BE2C (cell line): ENCODE data around the gene CUL4A.

Experiments used
- DNase-seq: peaks from one replicate; pipeline ENCODE4 v3.0.0-alpha.2; 2020
- H3K27me3 ChIP-seq: fragments of 250-450 bp; sonication (Bioruptor Pico); 2 replicates; pipeline ENCODE4 v1.5.1; 2020; ENCODE audit warnings: mild to moderate bottlenecking
- H3K36me3 ChIP-seq: fragments of 250-450 bp; sonication (Bioruptor Pico); 2 replicates; pipeline ENCODE4 v1.5.1; 2020; ENCODE audit warnings: mild to moderate bottlenecking
- H3K4me1 ChIP-seq: fragments of 250-450 bp; sonication (Bioruptor Pico); 2 replicates; pipeline ENCODE4 v1.5.1; 2020
- H3K4me3 ChIP-seq: 2 replicates; pipeline ENCODE4 v1.5.1; 2011; ENCODE audit warnings: low read depth, low read length
- H3K9me3 ChIP-seq: fragments of 250-450 bp; sonication (Bioruptor Pico); 2 replicates; pipeline ENCODE4 v1.5.1; 2020
- TF ChIP-seq, protein P1 (sequence below): IDR thresholded peaks from 2 replicates; pipeline ENCODE4 v1.5.1; 2012; ENCODE audit warnings: mild to moderate bottlenecking, low read depth, low read length

Gene CUL4A

DNA sequence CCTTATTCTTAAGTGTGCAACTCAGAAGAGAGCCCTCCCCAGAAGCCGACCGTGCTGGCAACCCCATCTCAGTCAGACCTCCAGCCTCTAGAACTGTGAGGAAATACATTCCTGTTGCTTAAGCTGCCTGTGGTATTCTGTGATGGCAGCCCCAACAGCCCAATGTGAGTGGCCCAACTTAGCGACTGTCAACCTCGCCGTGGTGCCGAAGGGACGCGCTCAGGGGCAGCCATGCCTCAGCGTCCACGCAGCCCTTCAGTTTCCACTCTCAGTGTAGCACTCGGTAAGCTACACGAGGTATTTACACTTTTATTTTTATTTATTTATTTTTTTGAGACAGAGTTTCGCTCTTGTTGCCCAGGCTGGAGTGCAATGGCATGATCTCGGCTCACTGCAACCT, 32.6 kb upstream of the CUL4A start:
- Histone ChIP-seq H3K27me3 (no peaks in the 10 kb centered on the region), H3K4me3 (no peak overlapping the region), H3K4me1 (peaks cover 7% of the 10 kb centered on the region), H3K36me3 (peaks cover 71% of the 10 kb centered on the region), H3K9me3 (no peaks in the 10 kb centered on the region)
- TF ChIP-seq, protein P1, sequence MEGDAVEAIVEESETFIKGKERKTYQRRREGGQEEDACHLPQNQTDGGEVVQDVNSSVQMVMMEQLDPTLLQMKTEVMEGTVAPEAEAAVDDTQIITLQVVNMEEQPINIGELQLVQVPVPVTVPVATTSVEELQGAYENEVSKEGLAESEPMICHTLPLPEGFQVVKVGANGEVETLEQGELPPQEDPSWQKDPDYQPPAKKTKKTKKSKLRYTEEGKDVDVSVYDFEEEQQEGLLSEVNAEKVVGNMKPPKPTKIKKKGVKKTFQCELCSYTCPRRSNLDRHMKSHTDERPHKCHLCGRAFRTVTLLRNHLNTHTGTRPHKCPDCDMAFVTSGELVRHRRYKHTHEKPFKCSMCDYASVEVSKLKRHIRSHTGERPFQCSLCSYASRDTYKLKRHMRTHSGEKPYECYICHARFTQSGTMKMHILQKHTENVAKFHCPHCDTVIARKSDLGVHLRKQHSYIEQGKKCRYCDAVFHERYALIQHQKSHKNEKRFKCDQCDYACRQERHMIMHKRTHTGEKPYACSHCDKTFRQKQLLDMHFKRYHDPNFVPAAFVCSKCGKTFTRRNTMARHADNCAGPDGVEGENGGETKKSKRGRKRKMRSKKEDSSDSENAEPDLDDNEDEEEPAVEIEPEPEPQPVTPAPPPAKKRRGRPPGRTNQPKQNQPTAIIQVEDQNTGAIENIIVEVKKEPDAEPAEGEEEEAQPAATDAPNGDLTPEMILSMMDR, result no peak
- no peak for DNase-seq

DNA sequence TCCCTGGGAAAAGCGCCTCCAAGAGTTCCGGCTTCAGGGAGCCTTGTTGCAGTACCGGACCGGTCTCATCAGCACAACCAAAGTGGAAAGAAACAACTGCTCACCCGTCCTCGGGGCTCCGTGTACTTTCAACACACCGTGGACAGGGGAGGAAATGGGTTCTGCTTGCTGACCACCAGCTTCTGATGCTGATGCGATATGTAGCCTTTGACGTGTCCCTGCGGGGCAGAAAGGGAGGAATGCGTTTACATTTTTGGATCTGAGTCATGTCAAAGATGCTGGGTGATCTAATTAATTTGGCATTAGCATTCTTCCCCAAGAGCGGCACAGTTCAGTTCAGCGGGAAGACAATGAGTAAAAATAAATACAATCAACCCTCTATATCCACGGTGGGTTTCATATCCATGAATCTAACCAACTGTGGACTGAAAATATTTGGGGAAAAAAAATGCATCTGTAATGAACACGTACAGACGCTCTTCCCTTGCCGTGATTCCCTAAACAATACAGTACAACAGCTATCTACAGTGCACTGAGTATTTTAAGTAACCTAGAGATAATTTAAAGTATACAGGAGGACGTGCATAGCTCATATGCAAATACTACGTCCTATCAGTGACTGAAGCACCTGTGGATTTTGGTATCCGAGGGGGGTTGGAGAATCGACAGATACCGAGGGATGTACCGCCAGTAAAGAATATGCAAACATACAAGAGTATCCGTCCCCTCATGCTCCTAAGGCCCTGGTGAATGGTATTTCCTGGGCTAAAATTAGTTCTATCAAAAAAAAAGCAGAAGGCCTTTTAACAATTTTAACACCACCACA, 31.1 kb upstream of the CUL4A start:
- DNase-seq, result peak; percentile 29
- TF ChIP-seq, protein P1, result no peak

DNA sequence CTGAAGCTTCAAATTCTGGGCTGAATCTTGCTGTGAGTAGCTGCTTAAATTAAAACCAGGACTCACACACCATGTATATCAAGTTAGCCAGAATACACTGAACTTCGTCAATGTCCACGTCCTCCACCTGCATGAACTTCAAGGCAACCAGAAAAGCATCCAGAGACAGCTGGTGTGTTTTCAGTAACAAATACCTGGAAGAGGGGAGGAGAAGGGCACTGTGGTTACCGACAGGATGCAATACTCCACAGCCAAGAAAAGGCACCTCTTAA, 30.6 kb upstream of the CUL4A start:
- Histone ChIP-seq H3K4me3 (no peak overlapping the region), H3K9me3 (no peaks in the 10 kb centered on the region), H3K27me3 (no peaks in the 10 kb centered on the region), H3K36me3 (peaks cover 75% of the 10 kb centered on the region), H3K4me1 (peaks cover 7% of the 10 kb centered on the region)
- TF ChIP-seq, protein P1, result no peak
- DNase-seq, result no peak

More for the DNA sequence above, 31.1 kb upstream of the CUL4A start:
- Histone ChIP-seq H3K27me3 (no peaks in the 10 kb centered on the region), H3K36me3 (peaks cover 71% of the 10 kb centered on the region), H3K4me1 (peaks cover 7% of the 10 kb centered on the region), H3K9me3 (no peaks in the 10 kb centered on the region), H3K4me3 (no peak overlapping the region)

DNA sequence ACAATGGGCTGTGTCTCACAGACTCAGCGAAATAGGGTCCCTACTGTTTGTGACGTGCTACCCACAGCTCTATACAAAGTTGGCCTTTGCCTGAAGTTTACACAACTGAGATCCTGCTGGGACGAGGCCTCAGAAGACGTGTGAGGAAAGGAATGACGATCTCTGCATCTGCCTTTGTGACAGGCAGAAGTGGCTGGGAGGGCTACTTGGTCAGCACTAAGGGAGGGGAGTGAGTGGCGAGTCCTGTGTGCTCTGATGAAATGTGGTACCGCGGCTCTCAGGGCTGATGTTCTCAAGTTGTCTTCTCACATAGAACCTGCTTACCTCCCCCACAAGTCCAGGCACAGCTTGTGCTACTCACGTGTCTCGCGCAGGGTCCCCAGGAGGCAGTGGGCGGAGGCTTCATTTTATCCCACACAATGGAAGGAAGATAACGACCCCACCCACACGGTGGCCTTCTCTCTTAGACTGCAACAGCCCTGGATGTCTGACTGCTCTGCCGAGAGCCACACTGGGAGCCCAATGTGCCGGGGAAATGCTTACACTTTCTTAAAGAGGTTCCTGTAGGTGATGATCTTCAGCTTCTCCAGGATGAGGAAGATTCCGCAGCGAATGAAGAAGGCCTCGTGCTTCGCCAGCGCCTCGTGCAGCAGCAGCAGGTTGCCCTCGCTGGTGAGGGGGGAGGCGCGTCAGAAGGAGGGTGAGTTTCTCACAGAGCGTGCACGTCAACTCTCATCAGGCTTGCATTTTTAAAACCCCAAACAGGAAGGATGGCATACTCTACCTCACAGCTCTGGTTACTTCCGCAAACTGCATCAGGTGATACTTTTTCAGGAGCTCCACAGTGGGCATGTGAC, 29.8 kb upstream of the CUL4A start:
- Histone ChIP-seq H3K27me3 (no peaks in the 10 kb centered on the region), H3K4me3 (no peak overlapping the region), H3K9me3 (no peaks in the 10 kb centered on the region), H3K4me1 (peaks cover 7% of the 10 kb centered on the region), H3K36me3 (peaks cover 79% of the 10 kb centered on the region)
- TF ChIP-seq, protein P1, result no peak
- no peak for DNase-seq

DNA sequence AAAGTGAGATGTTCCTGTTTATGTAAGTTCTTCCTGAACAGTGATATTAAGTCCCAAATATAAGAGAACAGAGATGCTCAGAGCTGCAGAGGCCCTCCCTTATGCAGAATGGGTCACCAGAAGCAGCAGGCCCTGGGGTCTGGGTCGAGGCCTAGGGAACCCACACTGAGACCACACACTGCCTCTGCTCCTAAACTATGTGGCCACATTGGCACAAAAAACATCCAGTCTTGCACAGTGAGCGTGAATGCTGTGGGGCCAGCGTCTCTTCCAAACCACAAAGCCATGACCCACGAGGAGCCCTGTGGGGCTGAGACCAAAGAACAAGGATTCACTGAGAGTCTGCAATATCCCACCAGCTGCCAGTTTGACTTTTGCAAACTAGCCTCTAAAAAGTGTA, 27.4 kb upstream of the CUL4A start:
- Histone ChIP-seq H3K4me1 (peaks cover 10% of the 10 kb centered on the region), H3K36me3 (peaks cover 65% of the 10 kb centered on the region), H3K27me3 (no peaks in the 10 kb centered on the region), H3K4me3 (no peak overlapping the region), H3K9me3 (no peaks in the 10 kb centered on the region)
- TF ChIP-seq, protein P1, result no peak
- DNase-seq, result no peak
